H9 (cell line): ENCODE data around the gene CEP170B. TPM values are rescaled to one million over a fixed set of nuclear protein-coding genes. Genes with fewer than 3 reads are reported as not detected.
"Not testable (repeated sequence)": the region's sequence is repeated elsewhere in the genome, so short reads cannot be mapped to it uniquely, and the experiment has no call there.

Experiments
- DNase-seq: peaks from one replicate; pipeline ENCODE4 v3.0.0-alpha.2; 2017
- H2AFZ ChIP-seq: one replicate; pipeline ENCODE4 v1.6.1; 2013; ENCODE audit warnings: mild to moderate bottlenecking, low read length, control low read depth, moderate library complexity
- H2AK5ac ChIP-seq: 2 replicates; pipeline ENCODE4 v1.6.1; 2013; ENCODE audit warnings: low read length, control low read depth, mixed read lengths; ENCODE audit not compliant: insufficient read length
- H2BK120ac ChIP-seq: one replicate; pipeline ENCODE4 v1.6.1; 2013; ENCODE audit warnings: low read depth, mild to moderate bottlenecking, low read length, control low read depth, inconsistent platforms; ENCODE audit not compliant: poor library complexity, severe bottlenecking
- H2BK12ac ChIP-seq: 2 replicates; pipeline ENCODE4 v1.6.1; 2013; ENCODE audit warnings: low read length, control low read depth, mixed read lengths, low read depth; ENCODE audit not compliant: insufficient read length
- H2BK15ac ChIP-seq: 2 replicates; pipeline ENCODE4 v1.6.1; 2013; ENCODE audit warnings: low read depth, low read length, control low read depth
- H2BK20ac ChIP-seq: one replicate; pipeline ENCODE4 v1.6.1; 2013; ENCODE audit warnings: low read depth, mild to moderate bottlenecking, low read length, control low read depth, inconsistent platforms; ENCODE audit not compliant: poor library complexity, severe bottlenecking
- H2BK5ac ChIP-seq: 2 replicates; pipeline ENCODE4 v1.6.1; 2013; ENCODE audit warnings: low read length, control low read depth, mixed read lengths; ENCODE audit not compliant: insufficient read length
- H3K14ac ChIP-seq: 2 replicates; pipeline ENCODE4 v1.6.1; 2013; ENCODE audit warnings: low read length, control low read depth; ENCODE audit not compliant: insufficient read depth
- H3K18ac ChIP-seq: 2 replicates; pipeline ENCODE4 v1.6.1; 2013; ENCODE audit warnings: low read depth, mild to moderate bottlenecking, mixed read lengths, low read length, control low read depth; ENCODE audit not compliant: insufficient read length
- H3K23ac ChIP-seq: 2 replicates; pipeline ENCODE4 v1.6.1; 2013; ENCODE audit warnings: low read length, control low read depth, mixed read lengths, low read depth; ENCODE audit not compliant: insufficient read length
- H3K23me2 ChIP-seq: 2 replicates; pipeline ENCODE4 v1.6.1; 2013; ENCODE audit warnings: low read depth, mild to moderate bottlenecking, mixed read lengths, low read length, control low read depth; ENCODE audit not compliant: insufficient read length, poor library complexity, severe bottlenecking
- H3K27ac ChIP-seq: 2 replicates; pipeline ENCODE4 v1.5.1; 2013; ENCODE audit warnings: low read length, control low read depth, mixed read lengths, low read depth; ENCODE audit not compliant: insufficient read length
- H3K27me3 ChIP-seq: 2 replicates; pipeline ENCODE4 v1.6.1; 2013; ENCODE audit warnings: low read length, control low read depth, inconsistent platforms; ENCODE audit not compliant: insufficient read depth
- H3K4ac ChIP-seq: 2 replicates; pipeline ENCODE4 v1.6.1; 2013; ENCODE audit warnings: low read depth, mild to moderate bottlenecking, control low read depth, inconsistent platforms, low read length, moderate library complexity
- H3K4me1 ChIP-seq: 2 replicates; pipeline ENCODE4 v1.6.1; 2013; ENCODE audit warnings: low read length, control low read depth, inconsistent platforms; ENCODE audit not compliant: insufficient read depth
- H3K4me2 ChIP-seq: 2 replicates; pipeline ENCODE4 v1.6.1; 2013; ENCODE audit warnings: low read length, control low read depth, mixed read lengths; ENCODE audit not compliant: insufficient read length, insufficient read depth
- H3K56ac ChIP-seq: 2 replicates; pipeline ENCODE4 v1.6.1; 2013; ENCODE audit warnings: low read depth, mild to moderate bottlenecking, mixed read lengths, low read length, control low read depth; ENCODE audit not compliant: insufficient read length
- H3K79me1 ChIP-seq: 2 replicates; pipeline ENCODE4 v1.6.1; 2013; ENCODE audit warnings: low read depth, mild to moderate bottlenecking, moderate library complexity, low read length, control low read depth, inconsistent platforms; ENCODE audit not compliant: insufficient read depth, poor library complexity, severe bottlenecking
- H3K79me2 ChIP-seq: 2 replicates; pipeline ENCODE4 v1.6.1; 2013; ENCODE audit warnings: low read length, control low read depth, inconsistent platforms; ENCODE audit not compliant: insufficient read depth
- H3K9ac ChIP-seq: 2 replicates; pipeline ENCODE4 v1.6.1; 2013; ENCODE audit warnings: low read length, control low read depth, mixed read lengths; ENCODE audit not compliant: insufficient read length; ENCODE audit errors: extremely low read depth
- H3K9me3 ChIP-seq: one replicate; pipeline ENCODE4 v1.6.1; 2013; ENCODE audit warnings: low read depth, low read length, inconsistent platforms; ENCODE audit not compliant: control insufficient read depth
- H3T11ph ChIP-seq: one replicate; pipeline ENCODE4 v1.6.1; 2013; ENCODE audit warnings: mild to moderate bottlenecking, low read length, control low read depth, inconsistent platforms
- H4K20me1 ChIP-seq: one replicate; pipeline ENCODE4 v1.6.1; 2013; ENCODE audit not compliant: control insufficient read depth, insufficient read length, insufficient read depth
- H4K5ac ChIP-seq: 2 replicates; pipeline ENCODE4 v1.6.1; 2013; ENCODE audit warnings: low read depth, mild to moderate bottlenecking, mixed read lengths, low read length, control low read depth; ENCODE audit not compliant: insufficient read length
- H4K8ac ChIP-seq: replicated peaks from 2 replicates; pipeline ENCODE4 v1.6.1; 2013; ENCODE audit warnings: low read length, control low read depth, mixed read lengths, low read depth; ENCODE audit not compliant: insufficient read length
- H4K91ac ChIP-seq: 2 replicates; pipeline ENCODE4 v1.6.1; 2013; ENCODE audit warnings: low read depth, mild to moderate bottlenecking, moderate library complexity, mixed read lengths, low read length, control low read depth; ENCODE audit not compliant: insufficient read length
- H3K27ac Mint-ChIP-seq, 3 experiments: 2 replicates in 2 of 3; 3 replicates in 1 of 3; pipeline ENCODE4 v1.8.0; 2020 to 2021; ENCODE audit warnings: mixed read lengths in 3 of 3, mild to moderate bottlenecking in 1 of 3, moderate library complexity in 1 of 3
- H3K27me3 Mint-ChIP-seq: 2 replicates; pipeline ENCODE4 v1.8.0; 2021; ENCODE audit warnings: low read depth, mild to moderate bottlenecking, moderate library complexity, mixed read lengths
- H3K36me3 Mint-ChIP-seq, 3 experiments: 2 replicates in 2 of 3; 3 replicates in 1 of 3; pipeline ENCODE4 v1.8.0; 2020 to 2021; ENCODE audit warnings: low read depth in 3 of 3, mixed read lengths in 3 of 3; ENCODE audit not compliant: insufficient read depth in 1 of 3
- H3K4me1 Mint-ChIP-seq, 2 experiments: 2 replicates each; pipeline ENCODE4 v1.8.0; 2020; ENCODE audit warnings: mixed read lengths in 2 of 2
- H3K4me3 Mint-ChIP-seq, 2 experiments: 2 replicates in 1 of 2; 3 replicates in 1 of 2; pipeline ENCODE4 v1.8.0; 2020 to 2021; ENCODE audit warnings: mild to moderate bottlenecking in 2 of 2, mixed read lengths in 2 of 2, moderate library complexity in 1 of 2
- H3K9me3 Mint-ChIP-seq, 2 experiments: 2 replicates in 1 of 2; 3 replicates in 1 of 2; pipeline ENCODE4 v1.8.0; 2020; ENCODE audit warnings: mild to moderate bottlenecking in 2 of 2, mixed read lengths in 2 of 2, moderate library complexity in 1 of 2
- WGBS: extraction: QIAGEN DNeasy Blood & Tissue Kit; methylation state at CpG from one replicate; pipeline ENCODE4 v1.1.7; 2013; ENCODE audit warnings: missing lambda C conversion rate, low lambda C conversion rate, mixed read lengths; ENCODE audit not compliant: insufficient read length; ENCODE audit errors: extremely low coverage; 5-methylcytosine and 5-hydroxymethylcytosine counted together
- total RNA-seq: library from RNA; stranded (reverse); gene quantifications from 2 replicates; pipeline ENCODE4 v1.2.1, GENCODE V29; 2021

The CEP170B gene
- total RNA-seq, 1 experiment from 2014 or later, result 28.8 TPM

DNA sequence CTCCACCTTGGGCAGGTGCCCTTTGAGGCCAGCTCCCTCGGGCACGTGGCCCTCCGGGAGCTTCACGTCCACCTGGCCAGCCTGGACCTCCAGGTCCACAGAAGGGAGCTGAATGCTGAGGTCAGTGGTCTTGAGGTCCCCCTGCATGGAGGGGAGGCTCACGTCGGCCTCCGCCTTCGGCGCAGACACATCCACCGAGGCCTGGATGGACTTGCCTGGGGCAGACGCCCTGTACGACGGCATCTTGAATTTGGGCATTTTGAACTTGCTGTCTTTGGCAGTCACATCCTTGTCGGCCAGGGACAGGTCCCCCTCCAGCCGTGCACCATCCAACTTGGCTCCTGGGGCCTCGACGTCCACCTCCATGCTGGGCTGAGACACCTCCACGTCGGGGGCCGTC is 80.2 kb downstream of the CEP170B start:
- not testable (repeated sequence) for H2BK20ac ChIP-seq, H3K23ac ChIP-seq, H3K18ac ChIP-seq, H3K4me3 Mint-ChIP-seq, H3K56ac ChIP-seq, H2BK15ac ChIP-seq, H3K4me1 Mint-ChIP-seq, H3K27me3 Mint-ChIP-seq, H3K27ac ChIP-seq, H4K8ac ChIP-seq, H3K9me3 ChIP-seq, H3T11ph ChIP-seq, H3K4ac ChIP-seq, H3K4me1 ChIP-seq, H3K36me3 Mint-ChIP-seq, H2BK12ac ChIP-seq, H2BK120ac ChIP-seq, H2BK5ac ChIP-seq, H3K4me2 ChIP-seq, H4K5ac ChIP-seq, DNase-seq, H4K91ac ChIP-seq, H3K27me3 ChIP-seq, H3K79me1 ChIP-seq, H3K79me2 ChIP-seq, H3K27ac Mint-ChIP-seq, H3K23me2 ChIP-seq, H2AK5ac ChIP-seq, H2AFZ ChIP-seq, H3K14ac ChIP-seq, H3K9ac ChIP-seq, H4K20me1 ChIP-seq
- WGBS, result no CpG with 5 or more reads among the region's 20 CpGs
- H3K9me3 Mint-ChIP-seq, result peaks cover 0 to 26% of the 10 kb centered on the region in 2 experiments; a peak in 2 of 5 replicates

Other genes starting within 250 kb of the CEP170B start
- 58.3 and 59.1 TPM in 2 replicates for gene INF2, start 175.7 kb upstream of the CEP170B start, total RNA-seq
- 7.8 and 8.5 TPM in 2 replicates for gene ADSS1, start 141.0 kb upstream of the CEP170B start, total RNA-seq
- 125 and 128 TPM in 2 replicates for gene SIVA1, start 112.1 kb upstream of the CEP170B start, total RNA-seq
- gene AKT1, start 69.5 kb upstream of the CEP170B start, total RNA-seq, result 95.1 and 101 TPM in 2 replicates
- 5.9 and 6.1 TPM in 2 replicates for gene ZBTB42, start 64.2 kb upstream of the CEP170B start, total RNA-seq
- not detected in 2 replicates for gene PLD4, start 59.6 kb downstream of the CEP170B start, total RNA-seq
- 2.3 and 2.8 TPM in 2 replicates for gene AHNAK2, start 113.1 kb downstream of the CEP170B start, total RNA-seq
- 2.4 and 3.0 TPM in 2 replicates for gene CLBA1, start 120.5 kb downstream of the CEP170B start, total RNA-seq
- 57.7 and 58.5 TPM in 2 replicates for gene CDCA4, start 155.8 kb downstream of the CEP170B start, total RNA-seq
- gene GPR132, start 200.2 kb downstream of the CEP170B start, total RNA-seq, result 0.20 and 0.24 TPM in 2 replicates